ENCODE measurements around the gene C13orf46.

DNA sequence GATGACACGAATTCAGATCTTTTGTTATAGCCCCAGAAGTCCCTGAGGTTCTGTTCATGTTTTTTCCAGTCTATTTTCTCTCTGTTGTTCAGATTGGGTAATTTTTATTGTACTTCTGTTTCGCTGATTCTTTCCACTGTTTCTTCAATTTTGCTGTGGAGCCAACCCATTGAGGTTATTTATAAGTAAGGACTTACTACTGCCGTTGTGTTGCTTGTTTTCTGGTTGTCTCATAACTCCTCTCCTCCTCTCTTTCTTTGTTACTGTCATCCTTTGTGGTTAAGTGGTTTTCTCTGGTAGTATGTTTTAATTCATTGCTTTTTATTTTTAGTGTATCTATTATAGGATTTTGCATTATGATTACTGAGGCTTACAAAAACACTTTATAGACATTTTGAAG, 61.3 kb downstream of the C13orf46 start:
- TF ChIP-seq MAX (IDR thresholded peaks at IDR 0.05), result no peak
- TF ChIP-seq, protein P1, sequence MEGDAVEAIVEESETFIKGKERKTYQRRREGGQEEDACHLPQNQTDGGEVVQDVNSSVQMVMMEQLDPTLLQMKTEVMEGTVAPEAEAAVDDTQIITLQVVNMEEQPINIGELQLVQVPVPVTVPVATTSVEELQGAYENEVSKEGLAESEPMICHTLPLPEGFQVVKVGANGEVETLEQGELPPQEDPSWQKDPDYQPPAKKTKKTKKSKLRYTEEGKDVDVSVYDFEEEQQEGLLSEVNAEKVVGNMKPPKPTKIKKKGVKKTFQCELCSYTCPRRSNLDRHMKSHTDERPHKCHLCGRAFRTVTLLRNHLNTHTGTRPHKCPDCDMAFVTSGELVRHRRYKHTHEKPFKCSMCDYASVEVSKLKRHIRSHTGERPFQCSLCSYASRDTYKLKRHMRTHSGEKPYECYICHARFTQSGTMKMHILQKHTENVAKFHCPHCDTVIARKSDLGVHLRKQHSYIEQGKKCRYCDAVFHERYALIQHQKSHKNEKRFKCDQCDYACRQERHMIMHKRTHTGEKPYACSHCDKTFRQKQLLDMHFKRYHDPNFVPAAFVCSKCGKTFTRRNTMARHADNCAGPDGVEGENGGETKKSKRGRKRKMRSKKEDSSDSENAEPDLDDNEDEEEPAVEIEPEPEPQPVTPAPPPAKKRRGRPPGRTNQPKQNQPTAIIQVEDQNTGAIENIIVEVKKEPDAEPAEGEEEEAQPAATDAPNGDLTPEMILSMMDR (IDR thresholded peaks at IDR 0.05), result no peak
- TF ChIP-seq POLR2A (IDR thresholded peaks at IDR 0.05; ENCODE audit: low read length), result no peak
- no peak for TF ChIP-seq RAD21 (conservative IDR thresholded peaks at IDR 0.05 in 1 of 2, IDR thresholded peaks at IDR 0.05 in 1 of 2)
- TF ChIP-seq TP53 (CRISPR knock-in tag; IDR thresholded peaks at IDR 0.05), result no peak
- TF ChIP-seq JUNB (IDR thresholded peaks at IDR 0.05), result no peak
- TF ChIP-seq EP300 (IDR thresholded peaks at IDR 0.05), result no peak
- TF ChIP-seq KDM1A (IDR thresholded peaks at IDR 0.05; ENCODE audit: low read depth), result no peak
- no peak for TF ChIP-seq RFX5 (IDR thresholded peaks at IDR 0.05)
- TF ChIP-seq CBX8 (IDR thresholded peaks at IDR 0.05), result no peak
